ENCODE measurements around the gene RAB7A.

The RAB7A gene

DNA sequence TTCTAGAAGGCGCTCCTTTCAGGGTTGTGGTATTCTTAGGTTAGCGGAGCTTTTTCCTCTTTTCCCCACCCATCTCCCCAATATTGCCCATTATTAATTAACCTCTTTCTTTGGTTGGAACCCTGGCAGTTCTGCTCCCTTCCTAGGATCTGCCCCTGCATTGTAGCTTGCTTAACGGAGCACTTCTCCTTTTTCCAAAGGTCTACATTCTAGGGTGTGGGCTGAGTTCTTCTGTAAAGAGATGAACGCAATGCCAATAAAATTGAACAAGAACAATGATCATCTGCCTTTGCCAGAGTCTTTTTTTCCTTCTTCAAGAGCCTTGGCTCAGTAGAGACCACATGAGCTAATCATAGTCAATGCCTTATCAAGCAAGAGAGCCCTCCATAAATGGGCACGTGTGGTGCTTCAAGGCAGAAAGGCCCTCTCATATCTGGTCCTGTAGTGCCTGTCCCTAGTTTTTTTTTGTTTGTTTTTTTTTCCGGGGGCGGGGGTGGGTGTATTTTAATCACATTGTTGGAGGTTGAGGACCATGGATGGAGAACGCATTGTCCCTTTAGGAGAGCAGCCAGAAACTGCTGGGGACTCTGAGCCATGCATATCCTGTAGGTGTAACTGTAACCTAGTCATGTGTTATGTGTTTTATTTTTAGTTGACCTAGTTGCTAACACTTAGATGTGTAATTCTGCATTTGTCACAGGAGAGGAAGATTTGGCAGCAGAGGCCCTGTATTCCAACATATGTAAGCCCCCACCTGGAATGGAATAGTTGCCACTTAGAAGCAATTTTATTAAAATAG, 88.7 kb downstream of the RAB7A start:
- no peaks in the 10 kb centered on the region for H3K9me3 ChIP-seq (ENCODE audit: control insufficient read depth, low read length)
- H3K27ac ChIP-seq = no peak overlapping the region
- H3K4me3 ChIP-seq (ENCODE audit: low read depth, low read length) = no peak overlapping the region
- no peaks in the 10 kb centered on the region for H3K27me3 ChIP-seq (ENCODE audit: control insufficient read depth, insufficient read depth, low read length)
- TF ChIP-seq CTCF (IDR thresholded peaks at IDR 0.05) = no peak
- no peaks in the 10 kb centered on the region for H3K79me2 ChIP-seq
- no peaks in the 10 kb centered on the region for H3K4me1 ChIP-seq
- no peaks in the 10 kb centered on the region for H3K36me3 ChIP-seq (ENCODE audit: control insufficient read depth, insufficient read depth, low read length)
- no peak overlapping the region for H3K9ac ChIP-seq
- H3K4me2 ChIP-seq (ENCODE audit: low read length) = no peak overlapping the region
- no peak overlapping the region for H2AFZ ChIP-seq

GRCh38 chr3:128815318-128816064, 89.5 kb downstream of the RAB7A start:
- Histone ChIP-seq H3K79me2 (no peaks in the 10 kb centered on the region), H3K27me3 (ENCODE audit: control insufficient read depth, insufficient read depth, low read length) (no peaks in the 10 kb centered on the region), H3K4me3 (ENCODE audit: low read depth, low read length) (no peak overlapping the region), H3K9ac (no peak overlapping the region), H3K36me3 (ENCODE audit: control insufficient read depth, insufficient read depth, low read length) (no peaks in the 10 kb centered on the region), H2AFZ (no peak overlapping the region), H3K4me1 (no peaks in the 10 kb centered on the region), H3K9me3 (ENCODE audit: control insufficient read depth, low read length) (no peaks in the 10 kb centered on the region), H3K4me2 (ENCODE audit: low read length) (no peak overlapping the region), H3K27ac (no peak overlapping the region)
- TF ChIP-seq CTCF (IDR thresholded peaks at IDR 0.05) = no peak

DNA sequence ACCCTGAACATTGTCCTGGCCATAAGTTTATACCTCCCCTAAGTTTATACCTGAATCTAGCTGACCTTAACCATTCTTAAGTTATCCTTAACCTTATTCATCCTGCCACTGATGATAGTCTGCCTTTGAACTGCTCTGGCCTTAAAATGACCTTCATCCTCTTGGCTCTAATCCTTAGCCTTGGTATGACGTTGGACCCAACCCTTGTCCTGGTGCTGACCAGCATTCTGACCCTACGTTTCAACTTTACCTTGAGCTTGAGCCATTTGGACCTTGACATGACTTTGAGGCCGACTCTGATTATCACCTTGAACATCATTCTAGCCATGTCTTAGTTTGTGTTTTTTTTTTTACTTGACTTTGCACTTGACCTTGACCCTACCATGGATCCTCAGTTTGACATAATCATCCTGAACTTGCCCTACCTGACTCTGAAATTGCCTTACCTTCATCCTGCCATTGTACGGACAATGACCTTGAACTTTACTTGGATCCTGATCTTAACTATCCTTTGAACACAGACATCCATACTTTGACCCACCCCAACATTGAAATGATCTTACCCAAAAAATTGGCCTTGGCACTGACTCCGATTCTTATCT, 92.3 kb downstream of the RAB7A start:
- H3K4me2 ChIP-seq (ENCODE audit: low read length) = no peak overlapping the region
- H3K9ac ChIP-seq = no peak overlapping the region
- no peak overlapping the region for H2AFZ ChIP-seq
- no peak overlapping the region for H3K4me3 ChIP-seq (ENCODE audit: low read depth, low read length)
- H3K36me3 ChIP-seq (ENCODE audit: control insufficient read depth, insufficient read depth, low read length) = no peaks in the 10 kb centered on the region
- H3K4me1 ChIP-seq = no peaks in the 10 kb centered on the region
- TF ChIP-seq CTCF (IDR thresholded peaks at IDR 0.05) = no peak
- no peaks in the 10 kb centered on the region for H3K27me3 ChIP-seq (ENCODE audit: control insufficient read depth, insufficient read depth, low read length)
- H3K27ac ChIP-seq = no peak overlapping the region
- no peaks in the 10 kb centered on the region for H3K9me3 ChIP-seq (ENCODE audit: control insufficient read depth, low read length)
- no peaks in the 10 kb centered on the region for H3K79me2 ChIP-seq

DNA sequence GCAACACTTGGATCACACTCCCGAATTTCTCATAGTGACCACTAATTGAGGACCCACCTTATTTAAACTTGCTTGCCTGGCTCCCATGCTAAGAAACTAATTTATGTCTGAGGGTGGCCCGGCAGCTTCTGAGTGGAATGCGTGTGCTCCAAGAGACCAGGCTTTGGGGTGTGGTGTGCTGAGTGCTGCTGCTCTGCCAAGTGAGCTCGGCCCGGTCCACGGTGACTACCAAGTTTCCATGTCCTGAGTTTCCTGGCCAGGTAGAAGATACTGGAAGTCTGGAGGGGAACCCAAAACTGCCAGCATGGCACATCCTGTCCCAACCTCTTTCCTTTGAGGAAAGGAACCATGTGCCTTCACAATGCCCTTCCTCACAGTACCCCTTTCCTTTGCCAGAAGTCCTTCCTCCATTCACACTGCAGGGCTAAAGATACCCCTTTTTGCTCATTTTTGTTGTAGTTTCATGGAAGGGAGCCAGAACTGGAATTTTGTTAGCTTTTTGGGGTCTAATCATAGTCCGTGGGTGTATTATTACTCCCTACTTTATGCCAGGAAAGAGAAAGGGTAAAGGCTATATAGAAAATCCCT, 94.4 kb downstream of the RAB7A start:
- Histone ChIP-seq H3K27ac (no peak overlapping the region), H3K27me3 (ENCODE audit: control insufficient read depth, insufficient read depth, low read length) (no peaks in the 10 kb centered on the region), H3K36me3 (ENCODE audit: control insufficient read depth, insufficient read depth, low read length) (no peaks in the 10 kb centered on the region), H3K79me2 (no peaks in the 10 kb centered on the region), H2AFZ (no peak overlapping the region), H3K4me2 (ENCODE audit: low read length) (no peak overlapping the region), H3K9me3 (ENCODE audit: control insufficient read depth, low read length) (no peaks in the 10 kb centered on the region), H3K4me3 (ENCODE audit: low read depth, low read length) (no peak overlapping the region), H3K9ac (no peak overlapping the region), H3K4me1 (no peaks in the 10 kb centered on the region)
- TF ChIP-seq CTCF (IDR thresholded peaks at IDR 0.05) = no peak

Measured in parathyroid adenoma (tissue), 2 donors.